ENCODE results near the gene MYH10.

MYH10 gene

DNA sequence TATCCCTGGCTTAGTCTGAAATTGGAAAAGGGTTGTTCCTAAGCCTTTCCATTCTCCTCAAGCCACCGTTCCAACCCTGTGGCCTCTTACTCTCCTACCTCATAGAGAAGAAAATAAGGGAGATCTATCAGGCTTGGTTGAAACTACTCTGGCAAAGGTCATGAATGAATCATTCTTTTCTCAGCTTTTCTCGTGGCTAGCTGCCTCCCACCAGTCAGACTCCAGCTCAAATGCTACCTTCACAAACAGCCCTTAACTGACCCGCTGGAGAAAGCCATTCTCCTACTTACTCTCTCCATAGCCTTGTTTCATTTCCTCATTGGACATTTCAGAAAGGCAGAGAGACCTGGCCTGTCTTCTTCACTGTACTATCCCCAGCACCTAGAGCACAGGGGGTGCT is 8.9 kb downstream of the MYH10 start:
- no peak overlapping the region for H3K4me3 ChIP-seq (ENCODE audit: low read depth, low read length)
- TF ChIP-seq CTCF (IDR thresholded peaks at IDR 0.05; ENCODE audit: low read depth, low read length) = no peak

DNA sequence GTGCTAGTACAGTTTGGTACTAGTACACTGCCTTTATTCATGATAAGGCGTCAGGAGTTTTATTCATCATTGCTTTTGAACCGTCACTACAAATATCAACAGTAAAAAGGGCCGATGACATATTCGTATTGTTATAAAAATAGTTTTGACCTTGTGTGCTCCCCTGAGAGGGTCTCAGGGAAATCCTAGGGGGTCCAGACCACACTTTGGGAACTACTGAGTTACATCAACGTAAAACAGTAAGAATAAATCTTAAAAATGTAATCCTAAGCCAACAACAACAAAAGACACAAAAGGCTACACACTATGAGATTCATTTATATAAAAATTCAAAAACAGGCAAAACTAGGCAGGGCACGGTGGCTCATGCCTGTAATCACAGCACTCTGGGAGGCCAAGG is 11.2 kb downstream of the MYH10 start:
- no peak overlapping the region for H3K4me3 ChIP-seq (ENCODE audit: low read depth, low read length)
- no peak for TF ChIP-seq CTCF (IDR thresholded peaks at IDR 0.05; ENCODE audit: low read depth, low read length)

DNA sequence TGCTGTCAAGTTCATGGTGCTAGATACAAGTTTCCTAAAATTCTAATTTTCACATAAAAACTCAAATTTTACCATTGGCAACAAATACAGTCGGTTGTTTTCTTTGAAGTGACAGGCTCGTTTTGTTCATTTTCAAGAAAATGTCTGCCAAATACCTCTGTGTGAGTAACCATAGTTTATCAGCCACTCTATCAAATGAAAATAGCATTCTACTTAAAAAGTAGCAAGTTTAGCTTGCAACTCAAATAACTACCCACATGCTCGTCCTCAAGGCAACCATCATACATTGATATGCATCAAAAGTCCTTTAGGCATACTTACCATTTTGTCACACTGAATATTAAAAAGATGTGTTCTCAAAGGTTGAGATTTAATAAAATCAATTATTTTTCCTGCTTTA is 11.7 kb downstream of the MYH10 start:
- no peak for TF ChIP-seq CTCF (IDR thresholded peaks at IDR 0.05; ENCODE audit: low read depth, low read length)
- H3K4me3 ChIP-seq (ENCODE audit: low read depth, low read length) = no peak overlapping the region

DNA sequence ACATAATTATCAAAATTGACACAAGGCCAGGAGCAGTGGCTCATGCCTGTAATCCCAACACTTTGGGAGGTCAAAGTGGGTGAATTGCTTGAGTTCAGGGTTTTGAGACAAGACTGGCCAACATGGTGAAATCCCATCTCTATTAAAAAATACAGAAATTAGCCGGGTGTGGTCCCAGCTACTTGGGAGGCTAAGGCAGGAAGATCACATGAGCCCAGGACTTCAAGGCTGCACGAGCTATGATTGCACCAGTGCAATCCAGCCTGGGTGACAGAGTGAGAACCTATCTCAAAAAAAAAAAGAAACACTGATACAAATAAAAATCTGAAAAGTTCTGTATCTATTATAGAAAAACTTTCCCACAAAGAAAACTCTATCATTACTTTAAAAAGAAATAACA is 15.5 kb downstream of the MYH10 start:
- H3K4me3 ChIP-seq (ENCODE audit: low read depth, low read length) = no peak overlapping the region

GRCh38 chr17:8611619-8612298 is 18.8 kb downstream of the MYH10 start:
- TF ChIP-seq CTCF (IDR thresholded peaks at IDR 0.05; ENCODE audit: low read depth, low read length) = no peak
- no peak overlapping the region; the same call in 1 of the 2 replicates for H3K4me3 ChIP-seq (ENCODE audit: low read depth, low read length)

More for the DNA sequence above, 15.5 kb downstream of the MYH10 start:
- no peak for TF ChIP-seq CTCF (IDR thresholded peaks at IDR 0.05; ENCODE audit: low read depth, low read length)

- TF ChIP-seq CTCF (IDR thresholded peaks at IDR 0.05; ENCODE audit: low read depth, low read length) = no peak
- no peak overlapping the region for H3K4me3 ChIP-seq (ENCODE audit: low read depth, low read length)
Observed at GRCh38 chr17:8611137-8611536, 19.4 kb downstream of the MYH10 start.

- TF ChIP-seq CTCF (IDR thresholded peaks at IDR 0.05; ENCODE audit: low read depth, low read length) = no peak
- no peak overlapping the region for H3K4me3 ChIP-seq (ENCODE audit: low read depth, low read length)
Observed at GRCh38 chr17:8610558-8610957, 20.0 kb downstream of the MYH10 start.
